ENCODE results near the gene FA2H.

GRCh38 chr16:74748616-74749026 lies 26.0 kb downstream of the FA2H start:
- TF ChIP-seq, protein P1, sequence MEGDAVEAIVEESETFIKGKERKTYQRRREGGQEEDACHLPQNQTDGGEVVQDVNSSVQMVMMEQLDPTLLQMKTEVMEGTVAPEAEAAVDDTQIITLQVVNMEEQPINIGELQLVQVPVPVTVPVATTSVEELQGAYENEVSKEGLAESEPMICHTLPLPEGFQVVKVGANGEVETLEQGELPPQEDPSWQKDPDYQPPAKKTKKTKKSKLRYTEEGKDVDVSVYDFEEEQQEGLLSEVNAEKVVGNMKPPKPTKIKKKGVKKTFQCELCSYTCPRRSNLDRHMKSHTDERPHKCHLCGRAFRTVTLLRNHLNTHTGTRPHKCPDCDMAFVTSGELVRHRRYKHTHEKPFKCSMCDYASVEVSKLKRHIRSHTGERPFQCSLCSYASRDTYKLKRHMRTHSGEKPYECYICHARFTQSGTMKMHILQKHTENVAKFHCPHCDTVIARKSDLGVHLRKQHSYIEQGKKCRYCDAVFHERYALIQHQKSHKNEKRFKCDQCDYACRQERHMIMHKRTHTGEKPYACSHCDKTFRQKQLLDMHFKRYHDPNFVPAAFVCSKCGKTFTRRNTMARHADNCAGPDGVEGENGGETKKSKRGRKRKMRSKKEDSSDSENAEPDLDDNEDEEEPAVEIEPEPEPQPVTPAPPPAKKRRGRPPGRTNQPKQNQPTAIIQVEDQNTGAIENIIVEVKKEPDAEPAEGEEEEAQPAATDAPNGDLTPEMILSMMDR (IDR thresholded peaks at IDR 0.05; ENCODE audit: insufficient read depth, low read length), result no peak
- TF ChIP-seq GABPA (IDR thresholded peaks at IDR 0.05; ENCODE audit: low read depth) (no peak), POLR2AphosphoS5 (IDR thresholded peaks at IDR 0.05; ENCODE audit: low read depth) (no peak)

Measured in HL-60 (cell line).